Hair follicle dermal papilla cell (primary cell): Measurements from ENCODE around the gene DUSP12. TPM values are rescaled to one million over a fixed set of nuclear protein-coding genes. Genes with fewer than 3 reads are reported as not detected.

Experiments
- small RNA-seq: library from RNA; depleted of rRNA; stranded (forward); fragments of <200 nt; gene quantifications from one replicate; pipeline ENCODE3, GENCODE V24; 2012
- total RNA-seq: library from RNA; depleted of rRNA; stranded (reverse); fragments of >200 nt; gene quantifications from 2 replicates; pipeline ENCODE4 v1.2.3, GENCODE V29; 2012

Gene DUSP12, protein sequence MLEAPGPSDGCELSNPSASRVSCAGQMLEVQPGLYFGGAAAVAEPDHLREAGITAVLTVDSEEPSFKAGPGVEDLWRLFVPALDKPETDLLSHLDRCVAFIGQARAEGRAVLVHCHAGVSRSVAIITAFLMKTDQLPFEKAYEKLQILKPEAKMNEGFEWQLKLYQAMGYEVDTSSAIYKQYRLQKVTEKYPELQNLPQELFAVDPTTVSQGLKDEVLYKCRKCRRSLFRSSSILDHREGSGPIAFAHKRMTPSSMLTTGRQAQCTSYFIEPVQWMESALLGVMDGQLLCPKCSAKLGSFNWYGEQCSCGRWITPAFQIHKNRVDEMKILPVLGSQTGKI
- total RNA-seq: 21.9 and 29.1 TPM in 2 replicates

DNA sequence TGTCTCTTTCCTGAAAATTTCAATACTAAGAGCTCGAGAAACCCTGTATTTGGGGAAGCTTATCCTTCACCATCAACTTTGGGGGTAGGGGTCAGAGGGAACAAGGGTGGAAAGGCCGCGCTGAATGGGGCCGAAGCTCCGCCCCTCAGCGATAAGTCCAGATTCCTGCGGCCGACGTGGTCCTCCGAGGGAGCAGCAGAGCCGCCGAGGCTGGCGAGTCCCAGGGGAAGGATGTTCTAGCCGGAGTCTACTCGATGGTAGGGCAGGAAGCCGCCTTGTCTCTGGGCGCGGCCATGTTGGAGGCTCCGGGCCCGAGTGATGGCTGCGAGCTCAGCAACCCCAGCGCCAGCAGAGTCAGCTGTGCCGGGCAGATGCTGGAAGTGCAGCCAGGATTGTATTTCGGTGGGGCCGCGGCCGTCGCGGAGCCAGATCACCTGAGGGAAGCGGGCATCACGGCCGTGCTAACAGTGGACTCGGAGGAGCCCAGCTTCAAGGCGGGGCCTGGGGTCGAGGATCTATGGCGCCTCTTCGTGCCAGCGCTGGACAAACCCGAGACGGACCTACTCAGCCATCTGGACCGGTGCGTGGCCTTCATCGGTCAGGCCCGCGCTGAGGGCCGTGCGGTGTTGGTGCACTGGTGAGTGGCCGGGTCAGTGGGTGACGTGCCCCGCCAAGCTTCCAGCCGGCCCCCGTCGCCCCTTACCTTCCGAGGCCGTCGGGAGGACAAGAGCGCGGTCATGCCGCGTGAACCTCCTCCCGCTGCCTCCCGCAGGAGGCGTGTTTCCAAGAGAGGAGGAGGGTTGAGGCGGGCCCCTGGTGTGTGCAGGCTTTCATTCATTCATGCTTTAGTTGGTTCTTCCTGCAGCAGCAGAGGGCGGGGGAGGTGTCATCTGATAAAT, at the start of gene DUSP12:
Gene DUSP12, plus strand, starts transcription at position 278 of the 899 bp plus-strand sequence. Its CDS starts 16 bp downstream, at position 294.

DNA sequence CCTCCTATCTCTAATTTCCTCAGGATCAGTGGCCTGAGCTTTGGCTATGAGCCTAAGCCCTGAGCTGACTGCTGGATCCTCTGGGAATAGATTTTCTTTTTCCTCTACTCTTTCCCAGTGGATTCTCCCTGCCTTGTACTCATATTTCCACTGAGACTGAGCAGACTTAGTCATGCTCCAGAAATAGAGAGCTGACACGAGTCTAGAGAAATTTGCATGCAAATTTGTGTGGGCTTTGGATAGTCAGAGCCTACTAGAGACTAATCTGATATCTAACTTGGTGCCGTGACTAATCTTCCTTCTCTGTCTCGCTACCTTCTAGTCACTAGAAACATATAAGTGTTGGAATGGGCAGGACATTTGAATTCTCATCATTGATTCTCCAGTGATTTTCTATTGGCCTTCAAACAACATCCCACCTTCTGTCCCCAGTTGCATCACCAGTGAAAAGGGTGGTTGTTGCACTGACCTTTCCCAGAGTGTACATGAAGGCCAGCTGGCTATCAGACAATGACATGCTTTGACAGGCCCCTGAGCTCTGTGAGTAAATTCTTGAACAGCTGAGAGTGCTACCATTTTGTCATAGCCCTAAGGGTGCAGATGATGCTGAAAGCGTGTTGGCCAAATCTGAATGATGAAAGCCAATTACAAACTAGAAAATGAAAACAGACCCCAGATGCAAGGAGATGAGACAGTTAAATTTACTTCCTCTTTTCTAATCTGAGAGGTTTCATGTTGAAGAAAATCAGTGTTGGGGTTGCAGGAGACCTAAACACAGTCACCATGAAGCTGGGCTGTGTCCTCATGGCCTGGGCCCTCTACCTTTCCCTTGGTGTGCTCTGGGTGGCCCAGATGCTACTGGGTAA, 42.9 kb upstream of the DUSP12 start, which contains the start of gene FCRLA:
Gene FCRLA, plus strand, starts transcription at position 748 of the 866 bp plus-strand sequence. Its CDS starts 36 bp downstream, at position 784.

DNA sequence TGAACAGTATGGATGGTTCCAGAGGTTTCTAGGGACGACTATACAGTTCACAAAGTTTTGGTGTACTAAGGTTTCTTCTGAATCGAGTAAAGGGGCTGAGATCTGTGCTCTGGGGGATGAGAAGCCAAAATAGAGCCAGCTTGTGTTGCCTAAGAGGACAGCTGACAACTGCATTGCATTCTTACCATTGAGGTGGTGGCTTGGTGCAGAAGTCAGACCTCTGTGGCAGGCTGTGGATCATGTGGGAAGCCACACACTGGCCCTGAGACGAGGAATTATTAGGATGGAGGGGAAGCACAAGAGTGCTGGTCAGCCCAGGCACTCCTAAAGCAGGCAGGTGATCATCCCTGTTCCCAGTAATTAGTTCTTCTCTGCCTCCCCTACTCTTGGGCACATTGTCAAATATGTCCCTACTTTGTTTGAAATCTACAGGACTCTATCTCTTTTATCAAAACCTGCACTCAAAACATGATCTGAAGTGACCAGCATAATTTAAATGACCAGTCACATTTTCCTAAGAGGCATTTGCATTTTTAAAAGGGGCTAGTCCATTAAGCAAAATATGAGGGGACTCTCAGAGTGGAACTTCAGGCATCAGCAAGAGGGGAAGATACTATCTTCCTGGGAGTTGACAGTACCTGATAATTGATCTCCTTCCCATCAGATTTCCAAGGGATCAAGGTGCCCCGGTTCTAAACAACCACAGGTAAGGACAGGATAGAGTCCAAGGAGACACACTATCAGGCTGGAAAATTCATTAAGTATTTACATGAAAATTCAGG, 28.4 kb upstream of the DUSP12 start, which contains the start of gene FCRLB:
Gene FCRLB, plus strand, starts transcription at position 589 of the 782 bp plus-strand sequence. CDS start 1,129 bp downstream, outside the sequence.

DNA sequence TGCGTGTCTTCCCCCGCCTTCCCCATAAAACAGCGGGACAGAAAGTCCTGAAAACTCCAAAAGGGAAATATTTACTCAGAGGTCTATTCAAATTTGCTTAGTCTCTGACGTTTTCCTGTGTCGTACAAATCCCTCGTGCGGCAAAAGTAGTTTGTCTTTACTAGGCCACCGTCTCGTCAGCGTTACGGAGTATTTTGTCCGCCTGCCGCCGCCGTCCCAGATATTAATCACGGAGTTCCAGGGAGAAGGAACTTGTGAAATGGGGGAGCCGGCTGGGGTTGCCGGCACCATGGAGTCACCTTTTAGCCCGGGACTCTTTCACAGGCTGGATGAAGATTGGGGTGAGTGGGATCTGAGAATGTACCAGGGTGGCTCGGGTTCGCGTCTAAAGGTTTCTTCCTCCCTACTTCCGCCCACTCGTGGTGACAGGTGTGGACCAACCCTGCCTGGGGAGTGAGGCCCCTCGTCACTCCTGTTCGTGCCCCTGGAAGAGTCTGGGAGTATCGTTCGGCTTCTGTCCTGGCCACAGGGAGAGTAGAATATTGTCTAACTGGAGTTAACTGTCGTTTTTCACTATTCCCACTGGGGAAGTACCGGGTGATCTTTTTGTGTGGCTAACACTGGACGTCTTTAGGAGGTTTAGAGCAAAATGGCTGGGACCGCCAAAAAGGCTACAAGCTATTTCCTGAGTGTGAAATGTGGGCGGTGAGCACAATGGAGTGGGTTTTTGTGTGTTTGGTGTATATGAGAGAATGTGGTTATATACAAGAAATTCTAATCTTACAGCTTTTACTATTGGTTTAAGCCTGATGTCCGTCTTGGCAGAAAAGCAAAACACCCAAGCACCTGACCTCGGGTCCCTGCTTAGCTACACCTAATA, 16.8 kb downstream of the DUSP12 start, which contains the start of gene ATF6:
Gene ATF6, plus strand, starts transcription at position 219 of the 880 bp plus-strand sequence. Its CDS starts 41 bp downstream, at position 260.

Small RNAs within 50 kb of the gene (small RNA-seq; reads per million reads assigned to genes)
- gene RN7SL466P: not detected

Other genes starting within 250 kb of the DUSP12 start
- not detected in 2 replicates for gene FCGR2A, start 244.3 kb upstream of the DUSP12 start, total RNA-seq
- gene HSPA6, start 225.2 kb upstream of the DUSP12 start, total RNA-seq: under 0.01 TPM in 1 of 2 replicates, not detected in the other
- gene FCGR3A, start 200.0 kb upstream of the DUSP12 start, total RNA-seq: not detected in 2 replicates
- not detected in 2 replicates for gene FCGR3B, start 118.6 kb upstream of the DUSP12 start, total RNA-seq
- not detected in 2 replicates for gene FCGR2B, start 86.6 kb upstream of the DUSP12 start, total RNA-seq
- gene FCRLA, start 42.6 kb upstream of the DUSP12 start, total RNA-seq: 0.12 and 0.49 TPM in 2 replicates
- 0.49 and 0.73 TPM in 2 replicates for gene FCRLB, start 28.2 kb upstream of the DUSP12 start, total RNA-seq
- gene ATF6, start 16.5 kb downstream of the DUSP12 start, total RNA-seq: 27.2 and 33.4 TPM in 2 replicates